Gastrocnemius medialis (tissue), 4 donors: Measurements from ENCODE around the gene LRRC2. TPM values are rescaled to one million over a fixed set of nuclear protein-coding genes. Genes with fewer than 3 reads are reported as not detected.

Experiments used
- ATAC-seq, 2 donors: fragments of 150-250 bp; one replicate each; pipeline ENCODE4 v1.9.1; 2016
- DNase-seq, 2 donors: peaks; one replicate each; pipeline ENCODE4 v3.0.0-alpha.2; 2019
- H3K27ac ChIP-seq, 4 donors: fragments of 200-600 bp; sonication (generic); 1 replicate in 1 of 4; 2 replicates in 3 of 4; pipeline ENCODE4 v1.5.1; 2016 to 2018; ENCODE audit warnings: mild to moderate bottlenecking in 2 of 4, moderate library complexity in 1 of 4
- H3K27me3 ChIP-seq, 3 donors: fragments of 200-600 bp; sonication (generic) in 2 of 3; 1 replicate in 1 of 3; 2 replicates in 2 of 3; pipeline versions ENCODE4 v1.5.1 to v1.6.0; 2016 to 2019; ENCODE audit warnings: mild to moderate bottlenecking in 1 of 3, moderate library complexity in 1 of 3
- H3K36me3 ChIP-seq, 2 donors: fragments of 200-600 bp; sonication (generic) in 1 of 2; one replicate each; pipeline ENCODE4 v1.5.1; 2017 to 2018
- H3K4me1 ChIP-seq, 2 donors: fragments of 200-600 bp; sonication (generic) in 1 of 2; one replicate each; pipeline ENCODE4 v1.5.1; 2016 to 2017; ENCODE audit warnings: mild to moderate bottlenecking in 2 of 2
- H3K4me3 ChIP-seq, 4 donors: fragments of 200-600 bp; sonication (generic) in 3 of 4; 1 replicate in 1 of 4; 2 replicates in 3 of 4; pipeline ENCODE4 v1.5.1; 2016 to 2019; ENCODE audit warnings: mild to moderate bottlenecking in 2 of 4
- H3K9me3 ChIP-seq, 3 donors: fragments of 200-600 bp; sonication (generic) in 2 of 3; 1 replicate in 1 of 3; 2 replicates in 2 of 3; pipeline ENCODE4 v1.5.1; 2016 to 2019
- CTCF ChIP-seq, 5 experiments: fragments of 450-650 bp in 3 of 5; fragments of 200-600 bp in 2 of 5; sonication (generic) in 2 of 5; IDR thresholded peaks in 4 of 5; conservative IDR thresholded peaks in 1 of 5; 1 replicate in 4 of 5; 2 replicates in 1 of 5; pipeline ENCODE4 v1.5.1; 2016 to 2019; ENCODE audit warnings: antibody characterized with exemption in 5 of 5, mild to moderate bottlenecking in 3 of 5, moderate library complexity in 3 of 5
- POLR2A ChIP-seq, 2 donors: fragments of 450-650 bp; IDR thresholded peaks; one replicate each; pipeline ENCODE4 v1.6.1; 2017; ENCODE audit warnings: antibody characterized with exemption in 2 of 2, mild to moderate bottlenecking in 2 of 2, moderate library complexity in 2 of 2
- in situ Hi-C, 4 donors: fragments of 200-750 bp; cut with MboI; loops; one replicate each; pipeline versions ENCODE4 v1.15.0 to v1.8.0; 2017; ENCODE audit warnings: low sequenced_read_pairs in 4 of 4
- intact Hi-C: fragments of 100-400 bp; cut with DNase I; formaldehyde crosslinking; loops from one replicate; pipeline ENCODE4 v1.15.1; 2023; ENCODE audit warnings: low total_unique reads
- total RNA-seq, 4 donors: library from RNA; depleted of rRNA; stranded (reverse); fragments of >200 nt; gene quantifications; one replicate each; pipeline versions ENCODE4 v1.1.0 to v1.2.3, GENCODE V29; 2016

LRRC2 gene, protein sequence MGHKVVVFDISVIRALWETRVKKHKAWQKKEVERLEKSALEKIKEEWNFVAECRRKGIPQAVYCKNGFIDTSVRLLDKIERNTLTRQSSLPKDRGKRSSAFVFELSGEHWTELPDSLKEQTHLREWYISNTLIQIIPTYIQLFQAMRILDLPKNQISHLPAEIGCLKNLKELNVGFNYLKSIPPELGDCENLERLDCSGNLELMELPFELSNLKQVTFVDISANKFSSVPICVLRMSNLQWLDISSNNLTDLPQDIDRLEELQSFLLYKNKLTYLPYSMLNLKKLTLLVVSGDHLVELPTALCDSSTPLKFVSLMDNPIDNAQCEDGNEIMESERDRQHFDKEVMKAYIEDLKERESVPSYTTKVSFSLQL
- 100 to 1,000 TPM in 1 of 4 donors, 10 to 100 TPM in 3; 72.7 to 103 (median 92.1) TPM for total RNA-seq

- DNase-seq (peak; percentile 92), ATAC-seq (peak; percentile 71 to 80)
- Histone ChIP-seq H3K27me3 (no peaks in the 10 kb centered on the region), H3K27ac (peak within 1 kb of the TSS; percentile 94 to 99 (median 97)), H3K36me3 (no peaks in the 10 kb centered on the region), H3K4me3 (peak within 1 kb of the TSS; percentile 68 to 86 (median 76)), H3K4me1 (peaks cover 28 to 31% of the 10 kb centered on the region in 2 donors), H3K9me3 (no peaks in the 10 kb centered on the region)
- TF ChIP-seq POLR2A (IDR thresholded peaks at IDR 0.05) (peak; percentile 97), CTCF (IDR thresholded peaks at IDR 0.05 in 4 of 5, conservative IDR thresholded peaks at IDR 0.05 in 1 of 5) (no peak)
- intact Hi-C loops (loop anchor here (1.0 to 10.0 kb wide), 6 partner anchors 64 to 1011 kb away; partner anchors contain the start of gene MYL3), in situ Hi-C loops (loop anchor here in 1 of 4 donors (5.0 kb wide), 1 partner anchor 79 kb away; no protein-coding TSS in a partner anchor)
These were observed at the start of gene LRRC2 for GRCh38 chr3:46566040-46566641. Gene LRRC2, minus strand, starts transcription at chr3:46566302. Its CDS starts 14,711 bp downstream, at chr3:46551591.

DNA sequence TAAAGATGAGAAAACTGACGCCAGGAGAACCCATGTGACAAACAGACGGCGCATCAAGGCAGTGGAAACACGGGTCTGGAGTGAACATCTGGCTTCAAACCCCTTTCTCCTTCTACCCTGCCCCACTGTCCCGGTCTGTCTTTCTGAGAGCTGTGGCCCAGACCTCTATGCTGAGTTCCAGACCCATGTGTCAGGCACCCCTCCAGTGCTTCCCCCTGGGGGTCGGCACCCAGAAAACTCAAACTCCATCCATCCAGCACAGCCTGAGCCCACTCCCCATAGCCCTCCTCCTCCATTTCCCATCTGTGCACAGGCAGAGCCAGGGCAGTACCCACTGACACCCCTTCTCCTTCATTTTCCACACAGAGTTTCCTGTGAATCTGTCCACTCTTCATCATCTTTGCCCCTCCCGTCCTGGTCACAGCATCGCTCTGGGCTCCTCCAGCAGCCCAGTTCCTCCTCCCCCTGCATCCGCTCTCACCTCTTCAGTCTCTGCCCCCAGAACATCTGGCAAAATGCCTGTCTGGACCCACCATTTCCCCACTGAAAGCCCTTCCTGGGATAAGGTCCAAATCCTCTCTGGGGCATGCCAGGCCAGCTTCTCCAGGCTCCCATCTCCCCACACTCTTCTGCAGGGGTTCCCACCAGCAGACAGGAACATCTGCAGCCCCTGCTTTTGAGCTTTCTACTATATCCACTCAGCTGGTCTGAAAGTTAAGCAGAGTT is 49.1 kb upstream of the LRRC2 start:
- intact Hi-C loops (no loop called here), in situ Hi-C loops (no loop called here)
- Histone ChIP-seq H3K27me3 (no peaks in the 10 kb centered on the region), H3K9me3 (no peaks in the 10 kb centered on the region), H3K4me3 (no peak overlapping the region), H3K4me1 (peaks cover 4% of the 10 kb centered on the region in 2 donors), H3K27ac (no peak overlapping the region), H3K36me3 (no peaks in the 10 kb centered on the region)
- DNase-seq (no peak), ATAC-seq (no peak)
- TF ChIP-seq CTCF (IDR thresholded peaks at IDR 0.05 in 4 of 5, conservative IDR thresholded peaks at IDR 0.05 in 1 of 5) (no peak), POLR2A (IDR thresholded peaks at IDR 0.05) (no peak)

DNA sequence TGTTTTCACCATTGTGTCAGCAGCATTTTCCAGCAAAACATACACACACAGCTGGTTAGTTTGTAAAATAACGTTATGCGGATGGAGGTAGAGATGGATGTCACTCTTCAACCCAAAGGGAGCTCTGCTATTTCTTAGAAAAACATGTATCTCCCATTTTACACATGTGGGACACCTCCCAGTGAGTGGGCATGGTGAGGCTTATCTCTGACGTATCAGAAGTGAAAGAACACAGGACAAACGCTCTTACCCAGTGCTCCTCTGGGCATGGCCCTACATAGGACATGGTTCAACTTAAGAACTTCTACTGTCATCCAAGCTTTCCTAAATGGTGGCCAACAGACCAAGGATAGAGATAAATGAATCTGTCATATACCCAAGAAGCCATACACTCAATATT is 48.3 kb upstream of the LRRC2 start:
- DNase-seq (no peak), ATAC-seq (no peak)
- no peaks in the 10 kb centered on the region for H3K27me3 ChIP-seq
- no peak for TF ChIP-seq CTCF (IDR thresholded peaks at IDR 0.05 in 4 of 5, conservative IDR thresholded peaks at IDR 0.05 in 1 of 5)
- H3K4me1 ChIP-seq, result peaks cover 4 to 6% of the 10 kb centered on the region in 2 donors
- H3K36me3 ChIP-seq, result no peaks in the 10 kb centered on the region
- H3K27ac ChIP-seq, result no peak overlapping the region
- intact Hi-C loops, result no loop called here
- H3K4me3 ChIP-seq, result no peak overlapping the region
- H3K9me3 ChIP-seq, result no peaks in the 10 kb centered on the region
- in situ Hi-C loops, result no loop called here

- intact Hi-C loops, result no loop called here
- peaks cover 4 to 10% of the 10 kb centered on the region in 2 donors for H3K4me1 ChIP-seq
- H3K27ac ChIP-seq, result no peak overlapping the region
- TF ChIP-seq POLR2A (IDR thresholded peaks at IDR 0.05), result no peak
- TF ChIP-seq CTCF (IDR thresholded peaks at IDR 0.05 in 4 of 5, conservative IDR thresholded peaks at IDR 0.05 in 1 of 5), result no peak
- in situ Hi-C loops, result no loop called here
- H3K27me3 ChIP-seq, result no peaks in the 10 kb centered on the region
- DNase-seq (no peak), ATAC-seq (no peak)
- no peak overlapping the region for H3K4me3 ChIP-seq
- no peaks in the 10 kb centered on the region for H3K9me3 ChIP-seq
- no peaks in the 10 kb centered on the region for H3K36me3 ChIP-seq
These were observed 47.4 kb upstream of the LRRC2 start for GRCh38 chr3:46613313-46614005.
